SIG-M5 (cell line): ENCODE data around the gene RPL12.

Experiments used
- DNase-seq: peaks from one replicate; lab custom pipeline; 2025; lab: John Stamatoyannopoulos, UW

The RPL12 gene

DNA sequence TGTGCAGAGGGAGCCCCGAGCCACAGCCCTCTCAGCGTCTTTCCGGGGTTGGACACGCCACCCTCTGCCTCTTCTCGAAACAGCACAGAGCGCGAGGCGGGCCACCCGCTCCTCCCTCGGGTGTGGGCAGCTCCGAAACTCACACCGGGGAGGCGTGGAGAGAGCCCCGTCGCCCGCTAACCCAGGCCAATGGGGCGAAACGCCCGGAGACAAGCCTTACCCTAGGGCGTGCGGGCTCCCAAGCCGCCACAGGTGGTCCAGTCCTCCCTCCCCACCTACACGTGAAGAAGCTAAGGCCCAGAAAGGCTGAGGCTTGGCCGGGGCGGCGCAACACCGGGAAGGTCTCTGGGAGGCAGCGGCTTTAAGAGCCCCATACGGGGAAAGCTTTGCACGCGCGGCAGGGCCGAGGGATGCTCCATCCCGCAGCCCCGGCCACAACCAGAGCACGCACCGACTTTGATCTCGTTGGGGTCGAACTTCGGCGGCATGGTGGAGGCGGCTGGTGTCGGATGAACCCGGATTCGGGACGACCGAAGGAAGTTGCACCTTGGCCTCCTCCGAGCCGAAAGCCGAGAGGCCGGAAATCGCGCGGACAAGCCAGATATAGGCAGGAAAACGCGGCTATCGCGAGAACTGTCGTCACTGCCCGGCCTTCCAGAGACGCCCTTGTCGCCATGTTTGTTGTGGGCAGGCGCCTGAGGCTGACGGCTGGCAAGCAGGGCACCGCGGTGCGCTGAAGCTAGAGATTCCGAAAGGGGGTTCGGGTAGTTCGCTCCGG, at the start of gene RPL12, which contains the start of gene LRSAM1:
RPL12 (minus strand) TSS at position 577 of the 778 bp plus-strand sequence; CDS start at position 488, 89 bp downstream.
LRSAM1 (plus strand) TSS at position 681 of the 778 bp plus-strand sequence. CDS start 3,018 bp downstream, outside the sequence.
- peak; percentile 29 for DNase-seq

DNA sequence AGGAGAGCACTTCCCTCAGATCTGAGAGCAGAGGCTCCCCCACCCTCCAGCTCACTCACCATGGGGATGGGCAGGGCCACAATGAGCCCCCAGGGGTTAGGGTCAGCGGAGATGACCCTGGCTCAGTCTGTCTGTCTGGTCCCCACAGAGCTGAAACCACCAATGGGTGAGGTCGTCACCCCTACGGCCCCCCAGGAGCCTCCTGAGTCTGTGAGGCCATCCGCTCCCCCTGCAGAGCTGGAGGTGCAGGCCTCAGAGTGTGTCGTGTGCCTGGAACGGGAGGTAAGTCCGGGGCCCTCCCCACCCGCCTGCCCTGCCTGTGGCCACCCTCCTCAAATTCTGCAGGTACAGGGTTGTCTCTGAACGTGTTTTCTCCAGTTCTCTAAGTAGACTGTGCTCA, 49.7 kb upstream of the RPL12 start:
- no peak for DNase-seq

DNA sequence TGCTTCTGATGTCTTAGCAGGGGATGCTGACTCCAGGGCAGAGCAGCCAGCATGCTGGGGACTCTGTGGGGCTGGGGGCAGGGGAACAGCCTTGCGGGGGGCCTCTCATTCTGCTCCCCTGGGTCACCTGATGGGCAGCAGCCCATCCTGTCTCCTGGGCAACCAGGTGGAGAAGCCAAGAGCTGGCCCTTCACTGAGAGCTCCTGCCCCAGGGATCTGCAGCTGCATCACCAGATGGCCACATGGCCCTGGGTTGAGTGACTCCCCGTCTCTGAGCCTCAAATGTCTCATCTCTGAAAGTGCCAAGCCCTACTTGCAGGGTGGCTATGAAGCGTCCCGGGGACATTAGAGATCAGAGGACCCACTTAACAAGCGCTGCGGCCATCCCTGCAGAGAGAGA, 49.2 kb upstream of the RPL12 start:
- no peak for DNase-seq

GRCh38 chr9:127498298-127498697, 47.1 kb upstream of the RPL12 start:
- DNase-seq = no peak

DNA sequence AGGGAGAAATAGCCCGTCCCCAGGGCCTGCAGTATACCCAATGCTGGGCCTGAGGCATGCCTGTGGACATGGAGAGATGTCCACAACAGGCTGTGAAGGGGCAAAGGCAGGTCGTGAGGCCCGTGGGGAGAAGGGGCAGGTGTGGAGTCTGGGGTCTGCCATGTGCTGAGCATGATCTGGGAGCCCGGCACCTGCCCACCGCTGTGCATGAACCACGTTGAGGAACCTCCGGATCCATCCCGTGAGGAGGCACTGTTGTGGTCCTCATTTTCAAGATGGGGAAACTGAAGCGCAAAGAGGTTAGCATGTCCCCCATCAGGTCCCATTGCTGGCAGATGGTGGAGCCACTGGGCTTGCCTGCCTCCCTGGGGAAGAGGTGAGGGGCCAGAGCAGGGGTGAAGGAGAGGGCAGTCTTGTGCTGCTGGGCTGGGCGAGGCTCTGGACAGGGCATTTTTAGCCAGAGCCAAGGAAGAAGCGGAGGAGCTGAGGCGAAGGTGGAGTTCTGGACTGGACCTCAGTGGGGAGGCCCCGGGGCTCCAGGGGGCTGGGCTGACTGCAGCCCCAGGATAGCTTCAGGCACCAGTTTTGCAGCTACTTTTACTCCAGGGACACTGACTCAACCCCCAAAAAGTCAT, 46.6 kb upstream of the RPL12 start:
- DNase-seq = no peak

DNA sequence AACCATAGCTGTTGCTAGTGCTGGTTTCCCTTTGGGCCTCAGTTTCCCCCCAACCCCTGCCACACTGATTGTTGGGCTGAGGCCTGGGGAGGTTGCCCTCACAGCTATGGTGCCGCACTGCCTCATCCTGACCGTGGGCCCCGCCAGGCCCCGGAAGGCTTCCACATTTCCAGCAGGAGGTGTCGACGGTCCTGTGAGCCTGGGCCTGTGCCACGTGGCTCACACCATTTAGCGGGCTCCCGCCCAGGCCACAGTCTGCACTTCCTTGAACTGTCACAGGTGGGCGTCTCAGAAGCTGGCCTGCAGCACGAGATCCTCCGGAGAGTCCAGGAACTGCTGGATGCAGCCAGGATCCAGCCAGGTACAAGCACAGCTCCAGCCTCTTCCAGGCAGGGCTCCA, 45.8 kb upstream of the RPL12 start:
- DNase-seq = no peak

GRCh38 chr9:127495884-127496555, 44.8 kb upstream of the RPL12 start:
- no peak for DNase-seq

DNA sequence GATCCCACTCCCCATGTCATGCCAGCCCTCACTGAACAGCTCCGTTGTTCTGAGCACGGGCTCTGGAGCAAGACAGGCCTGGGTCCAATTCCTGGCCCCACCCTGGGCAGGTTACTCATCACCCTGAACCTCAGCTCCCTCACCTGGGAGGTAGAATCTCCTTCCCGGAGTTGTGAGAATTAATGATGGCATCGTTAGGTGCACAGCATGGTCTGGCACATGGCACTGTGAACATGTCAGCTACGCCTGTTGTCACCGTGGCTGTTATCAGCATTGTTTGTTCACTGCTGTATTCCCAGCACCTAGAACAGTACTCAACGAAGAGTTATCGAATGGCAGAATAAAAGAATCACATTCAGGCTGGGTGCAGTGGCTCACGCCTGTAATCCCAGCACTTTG, 43.1 kb upstream of the RPL12 start:
- DNase-seq = no peak

DNA sequence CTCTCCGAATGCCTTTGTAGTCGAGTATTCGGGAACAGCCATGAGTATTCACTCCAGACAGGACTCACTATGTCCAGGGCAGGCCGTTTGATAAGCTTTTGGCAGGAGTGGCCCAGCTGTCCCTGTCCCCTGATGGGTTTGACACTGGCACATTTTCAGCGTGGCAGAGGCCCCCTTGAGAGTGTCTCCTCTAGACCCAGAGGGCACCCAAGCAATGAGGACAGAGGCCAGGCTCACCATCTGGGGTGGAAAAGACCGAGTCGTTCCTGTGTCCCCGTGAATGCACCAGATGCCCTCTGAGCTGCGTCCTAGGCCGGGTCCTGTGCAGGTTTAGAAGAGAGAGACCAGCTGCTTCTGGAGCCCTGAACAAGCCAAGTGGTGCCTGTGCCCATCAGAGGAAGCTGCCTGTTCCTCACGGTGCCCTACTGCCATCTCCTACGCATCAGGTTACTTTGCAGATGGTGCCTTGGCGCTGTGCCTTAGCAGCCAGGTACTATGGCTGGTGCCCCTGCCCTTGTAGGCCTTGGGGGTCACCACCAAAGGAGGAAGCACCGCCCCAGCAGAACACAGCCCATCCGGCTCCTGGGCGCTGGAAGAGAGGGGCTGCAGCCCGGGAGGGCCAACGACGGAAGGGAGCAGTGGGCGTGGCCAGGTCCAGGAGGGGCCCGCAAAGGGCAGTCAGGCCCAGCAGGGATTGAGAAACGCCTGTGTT, 42.5 kb upstream of the RPL12 start:
- no peak for DNase-seq

DNA sequence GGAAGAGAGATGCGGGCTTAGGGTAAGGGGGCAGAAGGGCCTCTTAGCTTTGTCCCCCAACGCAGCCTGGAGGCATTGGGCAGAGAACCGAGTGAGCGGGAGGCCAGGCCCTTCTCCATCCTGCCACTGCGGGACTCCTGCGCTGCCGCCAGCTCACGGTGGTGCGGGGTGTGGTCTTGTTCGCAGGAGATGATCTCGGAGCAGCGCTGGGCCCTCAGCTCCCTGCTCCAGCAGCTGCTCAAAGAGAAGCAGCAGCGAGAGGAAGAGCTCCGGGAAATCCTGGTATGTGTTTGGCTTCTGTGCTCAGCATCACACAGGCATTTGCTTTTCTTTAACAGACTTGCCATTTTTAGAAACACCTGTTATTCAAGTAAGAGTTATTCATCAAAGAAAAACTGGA, 41.4 kb upstream of the RPL12 start:
- DNase-seq = no peak

- DNase-seq = no peak
Observed at GRCh38 chr9:127491516-127491915, 40.3 kb upstream of the RPL12 start.

DNA sequence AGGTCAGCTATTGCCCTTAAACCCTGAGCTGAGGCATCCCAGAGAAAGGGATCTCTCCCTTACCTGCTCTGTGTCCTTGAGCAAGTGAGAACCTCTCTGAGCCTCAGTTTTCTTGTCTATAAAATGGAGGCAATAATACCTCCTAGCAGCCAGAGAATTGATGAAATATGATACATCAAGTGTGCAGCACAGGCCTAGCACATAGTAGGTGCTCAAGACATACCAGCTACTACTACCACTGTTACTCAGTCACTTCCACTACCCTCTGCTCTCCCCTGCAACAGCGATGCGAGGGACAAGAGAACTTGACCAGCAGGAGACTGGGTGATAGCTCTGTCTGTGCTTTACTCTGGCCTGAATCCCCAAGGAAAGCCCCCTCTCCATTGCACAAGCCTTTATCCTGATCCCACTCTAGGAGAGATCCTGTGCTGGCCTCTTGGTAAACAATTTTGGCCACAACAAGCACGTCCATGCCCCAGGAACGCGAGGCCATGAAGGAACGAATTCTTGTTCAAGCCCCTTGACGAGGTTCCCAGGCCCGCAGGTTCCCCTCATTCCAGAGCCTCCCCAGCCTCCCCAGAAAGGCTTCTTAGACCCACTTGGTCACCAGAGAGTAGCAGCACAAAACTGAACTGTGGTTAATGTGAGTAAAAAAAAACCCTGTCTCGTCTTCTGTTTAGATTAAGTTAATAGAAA, 39.5 kb upstream of the RPL12 start:
- no peak for DNase-seq

DNA sequence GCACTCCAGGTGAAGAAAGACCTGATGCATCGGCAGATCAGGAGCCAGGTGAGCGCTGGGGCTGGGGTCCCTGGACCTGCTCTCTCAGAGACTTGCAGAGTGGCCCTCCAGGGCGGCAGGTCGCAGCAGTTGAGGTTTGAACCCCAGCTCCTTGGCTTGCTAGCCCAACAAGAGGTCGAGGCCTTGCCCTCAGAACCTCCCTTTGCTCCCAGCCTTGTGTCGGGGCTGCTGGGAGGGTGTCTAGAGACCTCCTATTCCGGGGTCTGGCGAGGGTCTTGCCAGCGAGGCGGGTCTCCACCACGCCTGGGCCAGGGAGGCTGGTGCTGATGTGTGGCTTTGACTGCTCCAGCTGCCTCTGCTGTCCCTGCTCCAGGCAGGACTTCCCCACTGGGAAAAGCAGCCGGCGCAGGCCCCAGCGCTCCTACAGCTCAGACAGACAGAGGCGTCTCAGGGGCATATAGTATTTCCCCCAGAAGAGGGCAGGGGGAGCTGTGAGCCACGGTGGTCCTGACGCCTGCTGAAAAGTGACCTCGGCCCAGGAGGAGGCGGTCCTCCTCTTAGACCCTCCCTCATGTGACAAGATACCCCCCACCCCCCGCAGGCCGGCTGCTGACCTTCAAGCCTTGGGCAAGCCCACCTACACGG, 38.4 kb upstream of the RPL12 start:
- no peak for DNase-seq

DNA sequence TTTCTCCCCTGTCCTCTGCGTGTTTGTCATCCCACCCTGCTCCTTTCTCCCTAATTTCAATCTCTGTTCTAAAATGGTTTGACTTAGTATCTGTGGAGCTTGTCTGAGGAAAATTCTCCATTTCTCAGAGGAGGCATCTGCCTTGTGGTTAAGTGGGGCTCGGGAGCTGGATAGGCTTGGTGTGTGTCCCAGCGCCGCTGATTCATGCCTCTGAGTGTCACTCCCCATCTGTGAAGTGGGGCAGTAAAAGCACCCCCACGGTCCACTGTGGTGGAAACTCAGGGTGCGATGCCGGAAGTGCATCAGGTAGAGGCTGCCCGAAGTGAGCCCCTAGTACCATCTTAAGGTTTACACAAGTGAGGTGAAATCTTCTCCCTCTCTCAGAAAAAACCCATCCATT, 37.7 kb upstream of the RPL12 start:
- no peak for DNase-seq

DNA sequence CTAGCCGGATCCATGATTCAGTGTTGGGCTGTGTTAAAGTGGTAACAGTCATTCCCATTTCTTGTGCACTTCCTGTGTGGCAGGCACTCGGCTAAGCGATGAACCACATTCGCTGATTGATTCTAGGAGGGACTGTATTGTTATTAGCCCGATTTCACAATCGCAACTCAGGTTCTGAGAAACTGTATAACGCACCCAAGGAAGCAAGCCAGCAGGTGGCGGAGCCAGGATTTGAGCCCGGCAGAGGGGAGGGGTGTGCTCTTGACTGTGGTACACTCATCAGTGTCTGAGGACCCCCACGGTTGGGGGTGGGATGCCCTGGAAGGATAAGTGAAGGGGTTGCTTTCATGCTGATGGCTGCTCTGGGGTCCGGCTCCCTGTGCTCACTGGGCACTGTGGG, 34.8 kb upstream of the RPL12 start:
- DNase-seq = no peak

- no peak for DNase-seq
Observed at GRCh38 chr9:127482662-127483061, 31.5 kb upstream of the RPL12 start.

DNA sequence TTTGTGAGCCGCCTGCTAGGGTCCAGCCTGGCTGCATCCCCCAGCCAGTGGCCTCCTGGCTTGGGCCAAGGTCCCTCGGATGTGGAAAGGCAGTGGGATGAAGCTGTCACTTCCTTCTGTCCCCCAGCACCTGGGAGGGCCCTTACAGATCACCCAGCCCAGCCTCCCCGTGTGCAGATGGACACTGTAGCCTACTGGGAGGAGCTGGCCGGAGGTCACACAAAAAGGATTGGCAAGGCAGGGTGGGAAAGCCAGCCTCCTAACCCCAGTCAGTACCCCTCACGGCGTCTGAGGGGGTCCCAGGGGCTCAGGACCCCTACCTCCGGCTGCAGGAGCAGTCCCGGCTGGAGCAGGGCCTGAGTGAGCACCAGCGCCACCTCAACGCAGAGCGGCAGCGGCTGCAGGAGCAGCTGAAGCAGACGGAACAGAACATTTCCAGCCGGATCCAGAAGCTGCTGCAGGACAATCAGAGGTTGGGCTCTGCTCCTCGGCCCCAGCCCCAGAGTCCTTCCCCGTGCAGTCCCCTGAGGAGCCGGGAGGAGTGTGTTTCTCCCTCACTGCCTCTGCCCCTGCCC, 28.4 kb upstream of the RPL12 start:
- DNase-seq = no peak

DNA sequence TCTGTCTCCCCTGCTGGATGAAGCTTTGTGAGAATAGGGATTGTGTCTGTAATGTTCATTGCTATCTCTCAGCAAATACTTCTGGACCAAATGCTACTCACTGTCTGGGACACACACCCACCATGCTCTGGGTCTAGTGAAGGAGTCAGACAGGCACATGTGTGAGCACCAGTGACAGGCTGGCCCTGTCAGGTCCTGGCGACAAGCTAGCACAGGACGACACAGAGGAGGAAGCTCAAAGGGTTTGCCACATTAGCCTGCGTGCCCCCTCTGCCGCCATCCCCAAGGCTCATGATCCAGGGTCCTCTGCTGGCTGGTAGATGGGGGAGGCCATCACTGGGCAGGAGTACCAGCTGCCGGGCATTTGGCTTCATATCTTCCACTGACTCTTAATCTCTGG, 23.4 kb upstream of the RPL12 start:
- DNase-seq = no peak

GRCh38 chr9:127473932-127474331, 22.7 kb upstream of the RPL12 start:
- DNase-seq = no peak

DNA sequence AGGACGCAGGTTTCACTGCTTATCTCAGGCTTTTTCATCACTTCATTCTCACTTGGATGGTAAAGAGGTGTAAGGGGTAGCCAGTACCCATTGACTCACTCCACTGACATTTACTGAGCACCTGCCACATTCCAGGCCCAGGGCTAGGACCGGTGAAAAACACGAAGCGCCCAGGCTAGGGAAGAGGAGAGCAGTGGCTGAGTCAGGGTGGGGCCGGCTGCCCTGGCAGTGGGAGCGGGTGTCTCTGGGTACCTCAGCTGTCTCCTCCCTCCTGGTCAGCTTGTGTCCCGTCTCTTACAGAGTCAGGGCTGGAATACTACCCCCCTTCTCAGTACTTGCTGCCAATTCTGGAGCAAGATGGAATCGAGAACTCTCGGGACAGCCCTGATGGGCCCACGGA, 22.3 kb upstream of the RPL12 start:
- no peak for DNase-seq

GRCh38 chr9:127470662-127471061, 19.5 kb upstream of the RPL12 start:
- no peak for DNase-seq
